ENCODE results near the gene TAF4B.
A peak's percentile ranks its signal among the peaks of the same experiment; 100 is the strongest.

TAF4B gene, protein sequence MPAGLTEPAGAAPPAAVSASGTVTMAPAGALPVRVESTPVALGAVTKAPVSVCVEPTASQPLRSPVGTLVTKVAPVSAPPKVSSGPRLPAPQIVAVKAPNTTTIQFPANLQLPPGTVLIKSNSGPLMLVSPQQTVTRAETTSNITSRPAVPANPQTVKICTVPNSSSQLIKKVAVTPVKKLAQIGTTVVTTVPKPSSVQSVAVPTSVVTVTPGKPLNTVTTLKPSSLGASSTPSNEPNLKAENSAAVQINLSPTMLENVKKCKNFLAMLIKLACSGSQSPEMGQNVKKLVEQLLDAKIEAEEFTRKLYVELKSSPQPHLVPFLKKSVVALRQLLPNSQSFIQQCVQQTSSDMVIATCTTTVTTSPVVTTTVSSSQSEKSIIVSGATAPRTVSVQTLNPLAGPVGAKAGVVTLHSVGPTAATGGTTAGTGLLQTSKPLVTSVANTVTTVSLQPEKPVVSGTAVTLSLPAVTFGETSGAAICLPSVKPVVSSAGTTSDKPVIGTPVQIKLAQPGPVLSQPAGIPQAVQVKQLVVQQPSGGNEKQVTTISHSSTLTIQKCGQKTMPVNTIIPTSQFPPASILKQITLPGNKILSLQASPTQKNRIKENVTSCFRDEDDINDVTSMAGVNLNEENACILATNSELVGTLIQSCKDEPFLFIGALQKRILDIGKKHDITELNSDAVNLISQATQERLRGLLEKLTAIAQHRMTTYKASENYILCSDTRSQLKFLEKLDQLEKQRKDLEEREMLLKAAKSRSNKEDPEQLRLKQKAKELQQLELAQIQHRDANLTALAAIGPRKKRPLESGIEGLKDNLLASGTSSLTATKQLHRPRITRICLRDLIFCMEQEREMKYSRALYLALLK

DNA sequence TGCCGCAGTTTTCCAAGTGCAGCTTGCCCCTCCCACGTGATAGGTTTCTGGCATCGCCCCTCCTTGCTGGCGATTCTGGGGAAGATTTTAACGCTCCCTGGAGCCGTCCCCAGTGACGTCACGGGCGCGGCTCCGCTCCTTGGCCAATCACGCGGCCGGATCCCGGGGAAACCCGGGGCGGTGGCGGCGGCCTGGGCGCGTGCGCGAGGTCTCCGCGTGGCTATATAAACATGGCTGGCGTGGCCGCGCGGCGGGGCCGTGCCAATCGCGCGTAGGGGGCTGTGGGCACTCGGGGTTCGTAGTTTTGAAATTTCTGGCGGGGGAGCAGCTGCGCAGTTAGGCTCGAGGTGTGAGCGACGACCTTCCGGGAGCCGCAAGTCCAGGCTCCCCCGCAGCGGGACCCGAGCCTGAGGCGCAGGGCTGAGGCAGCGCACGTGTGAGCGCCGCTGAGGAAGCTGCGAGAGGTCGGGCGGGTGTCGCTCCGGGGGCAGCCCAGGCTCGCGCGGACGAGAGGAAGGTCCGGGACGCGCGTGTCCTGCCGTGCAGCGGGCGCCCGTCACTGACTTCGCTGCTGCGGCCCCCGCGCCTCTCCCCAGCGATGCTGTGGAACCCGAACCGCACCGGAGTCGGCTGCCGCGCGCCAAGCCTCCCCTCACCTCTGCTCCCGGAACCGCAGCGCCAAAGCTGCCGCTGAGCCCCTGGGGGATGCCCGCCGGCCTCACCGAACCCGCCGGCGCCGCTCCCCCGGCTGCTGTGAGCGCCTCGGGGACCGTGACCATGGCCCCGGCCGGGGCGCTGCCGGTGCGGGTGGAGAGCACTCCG, at the start of gene TAF4B:
Gene TAF4B (plus strand): TSS at position 217 of the 822 bp plus-strand sequence. CDS start 489 bp downstream, at position 706.
- Histone ChIP-seq H3K4me2 (ENCODE audit: low read depth, low read length, poor library complexity, severe bottlenecking) (peak within 1 kb of the TSS; percentile 89), H3F3A (ENCODE audit: insufficient read depth) (peaks cover 24% of the 10 kb centered on the region), H3K79me2 (ENCODE audit: insufficient read depth, low read length) (peaks cover 50% of the 10 kb centered on the region), H3K9me2 (replicated peaks; ENCODE audit: insufficient read depth, low read length) (no peaks in the 10 kb centered on the region), H3K27me3 (ENCODE audit: low read length) (no peaks in the 10 kb centered on the region), H4K20me1 (ENCODE audit: low read depth, low read length) (peaks cover 28% of the 10 kb centered on the region), H3K36me3 (ENCODE audit: low read length) (peaks cover 18% of the 10 kb centered on the region), H3K9me3 (ENCODE audit: insufficient read depth, low read length) (no peaks in the 10 kb centered on the region), H3K27ac (ENCODE audit: low read depth, low read length) (peak within 1 kb of the TSS; percentile 71), H2AFZ (ENCODE audit: low read depth, low read length, severe bottlenecking) (peak within 1 kb of the TSS; percentile 75), H3K9ac (ENCODE audit: low read length) (peak within 1 kb of the TSS; percentile 94), H3K4me3 (ENCODE audit: insufficient read depth, low read length, poor library complexity, severe bottlenecking) (peak within 1 kb of the TSS; percentile 97)
- TF ChIP-seq, protein P1, sequence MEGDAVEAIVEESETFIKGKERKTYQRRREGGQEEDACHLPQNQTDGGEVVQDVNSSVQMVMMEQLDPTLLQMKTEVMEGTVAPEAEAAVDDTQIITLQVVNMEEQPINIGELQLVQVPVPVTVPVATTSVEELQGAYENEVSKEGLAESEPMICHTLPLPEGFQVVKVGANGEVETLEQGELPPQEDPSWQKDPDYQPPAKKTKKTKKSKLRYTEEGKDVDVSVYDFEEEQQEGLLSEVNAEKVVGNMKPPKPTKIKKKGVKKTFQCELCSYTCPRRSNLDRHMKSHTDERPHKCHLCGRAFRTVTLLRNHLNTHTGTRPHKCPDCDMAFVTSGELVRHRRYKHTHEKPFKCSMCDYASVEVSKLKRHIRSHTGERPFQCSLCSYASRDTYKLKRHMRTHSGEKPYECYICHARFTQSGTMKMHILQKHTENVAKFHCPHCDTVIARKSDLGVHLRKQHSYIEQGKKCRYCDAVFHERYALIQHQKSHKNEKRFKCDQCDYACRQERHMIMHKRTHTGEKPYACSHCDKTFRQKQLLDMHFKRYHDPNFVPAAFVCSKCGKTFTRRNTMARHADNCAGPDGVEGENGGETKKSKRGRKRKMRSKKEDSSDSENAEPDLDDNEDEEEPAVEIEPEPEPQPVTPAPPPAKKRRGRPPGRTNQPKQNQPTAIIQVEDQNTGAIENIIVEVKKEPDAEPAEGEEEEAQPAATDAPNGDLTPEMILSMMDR (IDR thresholded peaks at IDR 0.05; ENCODE audit: insufficient read depth, low read length, poor library complexity, severe bottlenecking), result no peak
- TF ChIP-seq EZH2phosphoT487 (conservative IDR thresholded peaks at IDR 0.05; ENCODE audit: low read length), result no peak

DNA sequence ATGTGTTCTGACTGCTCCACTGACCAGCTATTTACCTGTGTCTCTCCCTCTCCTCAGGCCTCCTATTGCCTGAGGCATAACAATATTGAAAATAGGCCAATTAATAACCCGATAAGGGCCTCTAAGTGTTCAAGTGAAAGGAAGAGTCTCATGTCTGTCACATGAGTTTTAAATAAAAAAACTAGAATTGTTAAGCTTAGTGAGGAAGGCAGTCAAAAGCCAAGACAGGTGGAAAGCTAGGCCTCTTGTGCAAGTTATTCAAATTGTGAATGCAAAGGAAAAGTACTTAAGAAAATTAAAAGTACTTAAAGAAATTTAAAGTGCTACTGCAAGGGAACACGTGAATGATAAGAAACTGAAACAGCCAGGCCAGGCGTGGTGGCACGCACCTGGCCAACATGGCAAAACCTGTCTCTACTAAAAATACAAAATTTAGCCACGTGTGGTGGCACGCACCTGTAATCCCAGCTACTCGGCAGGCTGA, 44.9 kb upstream of the TAF4B start:
- H2AFZ ChIP-seq (ENCODE audit: low read depth, low read length, severe bottlenecking), result peak overlapping the region; percentile 31
- H3K36me3 ChIP-seq (ENCODE audit: low read length), result peaks cover 7% of the 10 kb centered on the region; the same call in 1 of the 2 replicates
- peaks cover 10% of the 10 kb centered on the region; the same call in 1 of the 2 replicates for H3K9me3 ChIP-seq (ENCODE audit: insufficient read depth, low read length)
- H3K79me2 ChIP-seq (ENCODE audit: insufficient read depth, low read length), result no peaks in the 10 kb centered on the region
- H3K4me2 ChIP-seq (ENCODE audit: low read depth, low read length, poor library complexity, severe bottlenecking), result peak overlapping the region; percentile 79
- H3K4me3 ChIP-seq (ENCODE audit: insufficient read depth, low read length, poor library complexity, severe bottlenecking), result peak overlapping the region; percentile 38
- peak overlapping the region; percentile 99 for H3K27ac ChIP-seq (ENCODE audit: low read depth, low read length)
- no peaks in the 10 kb centered on the region for H3K9me2 ChIP-seq (replicated peaks; ENCODE audit: insufficient read depth, low read length)
- TF ChIP-seq EZH2phosphoT487 (conservative IDR thresholded peaks at IDR 0.05; ENCODE audit: low read length), result no peak
- TF ChIP-seq, protein P1 (IDR thresholded peaks at IDR 0.05; ENCODE audit: insufficient read depth, low read length, poor library complexity, severe bottlenecking), result no peak
- no peaks in the 10 kb centered on the region for H4K20me1 ChIP-seq (ENCODE audit: low read depth, low read length)
- peak overlapping the region; percentile 46 for H3K9ac ChIP-seq (ENCODE audit: low read length)
- H3K27me3 ChIP-seq (ENCODE audit: low read length), result no peaks in the 10 kb centered on the region
- H3F3A ChIP-seq (ENCODE audit: insufficient read depth), result peaks cover 77% of the 10 kb centered on the region

DNA sequence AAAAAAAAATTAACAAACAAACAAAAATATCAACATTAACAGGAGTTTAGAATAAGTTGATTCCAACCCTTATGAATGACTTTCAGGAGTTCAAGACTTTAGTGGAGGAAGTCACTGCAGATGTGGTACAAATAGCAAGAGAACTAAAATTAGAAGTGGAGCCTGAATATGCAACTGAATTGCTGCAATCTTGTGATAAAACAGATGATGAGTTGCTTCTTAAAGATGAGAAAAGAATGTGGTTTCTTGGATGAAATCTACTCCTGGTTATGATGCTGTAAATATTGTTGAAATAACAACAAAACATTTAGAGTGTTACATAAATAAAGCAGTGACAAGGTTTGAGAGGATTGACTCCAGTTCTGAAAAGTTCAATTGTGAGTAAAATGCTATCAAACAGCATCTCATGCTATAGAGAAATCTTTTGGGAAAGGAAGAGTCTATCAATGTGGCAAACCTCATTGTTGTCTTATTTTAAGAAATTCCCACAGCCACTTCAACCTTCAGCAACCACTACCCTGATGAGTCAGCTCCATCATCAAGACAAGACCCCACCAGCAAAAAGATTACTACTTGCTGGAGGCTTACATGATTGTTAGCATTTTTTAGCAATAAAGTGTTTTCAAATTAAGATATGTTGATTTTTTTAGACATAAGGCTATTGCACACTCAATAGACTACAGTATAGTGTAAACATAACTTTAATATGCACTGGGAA, 42.7 kb upstream of the TAF4B start:
- Histone ChIP-seq H3K9me2 (replicated peaks; ENCODE audit: insufficient read depth, low read length) (no peaks in the 10 kb centered on the region), H3K9ac (ENCODE audit: low read length) (peak overlapping the region; percentile 22; the same call in 1 of the 2 replicates), H3K36me3 (ENCODE audit: low read length) (peaks cover 7% of the 10 kb centered on the region; the same call in 1 of the 2 replicates), H3K9me3 (ENCODE audit: insufficient read depth, low read length) (peaks cover 10% of the 10 kb centered on the region; the same call in 1 of the 2 replicates), H3K4me3 (ENCODE audit: insufficient read depth, low read length, poor library complexity, severe bottlenecking) (peak overlapping the region; percentile 3), H2AFZ (ENCODE audit: low read depth, low read length, severe bottlenecking) (peak overlapping the region; percentile 13), H3K4me2 (ENCODE audit: low read depth, low read length, poor library complexity, severe bottlenecking) (peak overlapping the region; percentile 43), H4K20me1 (ENCODE audit: low read depth, low read length) (no peaks in the 10 kb centered on the region), H3K27ac (ENCODE audit: low read depth, low read length) (peak overlapping the region; percentile 99), H3F3A (ENCODE audit: insufficient read depth) (peaks cover 83% of the 10 kb centered on the region), H3K27me3 (ENCODE audit: low read length) (no peaks in the 10 kb centered on the region), H3K79me2 (ENCODE audit: insufficient read depth, low read length) (no peaks in the 10 kb centered on the region)
- TF ChIP-seq, protein P1 (IDR thresholded peaks at IDR 0.05; ENCODE audit: insufficient read depth, low read length, poor library complexity, severe bottlenecking), result no peak
- TF ChIP-seq EZH2phosphoT487 (conservative IDR thresholded peaks at IDR 0.05; ENCODE audit: low read length), result no peak

All from SU-DHL-6 (cell line).